DMS79 treated with DMSO at 0.1 percent for 48 hours (cell line): ENCODE data around the gene USP6.
"Not testable (repeated sequence)": the region's sequence is repeated elsewhere in the genome, so short reads cannot be mapped to it uniquely, and the experiment has no call there.

ENCODE experiments used
- DNase-seq: peaks from one replicate; lab custom pipeline; 2025; lab: John Stamatoyannopoulos, UW

USP6 gene

GRCh38 chr17:5194346-5194745 lies 78.5 kb downstream of the USP6 start:
- no peak for DNase-seq

GRCh38 chr17:5198472-5198871 lies 82.6 kb downstream of the USP6 start:
- no peak for DNase-seq

- DNase-seq: no peak
These were observed 84.5 kb downstream of the USP6 start for GRCh38 chr17:5200360-5200759.

GRCh38 chr17:5201011-5201410 lies 85.2 kb downstream of the USP6 start:
- no peak for DNase-seq

GRCh38 chr17:5203178-5203907 lies 87.5 kb downstream of the USP6 start:
- no peak for DNase-seq

- DNase-seq: no peak
These were observed 88.1 kb downstream of the USP6 start for GRCh38 chr17:5203908-5204294.

GRCh38 chr17:5209396-5209795 lies 93.6 kb downstream of the USP6 start:
- no peak for DNase-seq

GRCh38 chr17:5210091-5210490 lies 94.3 kb downstream of the USP6 start:
- DNase-seq: no peak

- no peak for DNase-seq
These were observed 94.9 kb downstream of the USP6 start for GRCh38 chr17:5210614-5211252.

GRCh38 chr17:5211458-5211857 lies 95.6 kb downstream of the USP6 start:
- DNase-seq: no peak

- DNase-seq: not testable (repeated sequence)
These were observed 101.7 kb downstream of the USP6 start for GRCh38 chr17:5217562-5217961.

- no peak for DNase-seq
These were observed 103.7 kb downstream of the USP6 start for GRCh38 chr17:5219536-5219935.

GRCh38 chr17:5220074-5220473 lies 104.2 kb downstream of the USP6 start:
- no peak for DNase-seq

- DNase-seq: not testable (repeated sequence)
These were observed 106.1 kb downstream of the USP6 start for GRCh38 chr17:5221912-5222311.
